Progenitor cell of endocrine pancreas (in vitro differentiated cells): ENCODE data around the gene DAZAP1. TPM values are rescaled to one million over a fixed set of nuclear protein-coding genes. Genes with fewer than 3 reads are reported as not detected.

Experiments
- DNase-seq: peaks from one replicate; pipeline ENCODE4 v3.0.0; 2021; ENCODE audit warnings: low spot score; ENCODE audit not compliant: unreplicated experiment
- H3K27ac Mint-ChIP-seq: 2 replicates; pipeline ENCODE4 v1.8.0; 2021; ENCODE audit warnings: mild to moderate bottlenecking, moderate library complexity, mixed read lengths
- H3K27me3 Mint-ChIP-seq: 2 replicates; pipeline ENCODE4 v1.8.0; 2021; ENCODE audit warnings: mixed read lengths
- H3K36me3 Mint-ChIP-seq: 2 replicates; pipeline ENCODE4 v1.8.0; 2022; ENCODE audit warnings: mixed read lengths; ENCODE audit not compliant: insufficient read depth
- H3K4me1 Mint-ChIP-seq: 2 replicates; pipeline ENCODE4 v1.8.0; 2021; ENCODE audit warnings: low read depth, mixed read lengths
- H3K4me3 Mint-ChIP-seq: 2 replicates; pipeline ENCODE4 v1.8.0; 2021; ENCODE audit warnings: low read depth, mild to moderate bottlenecking, moderate library complexity, mixed read lengths
- H3K9me3 Mint-ChIP-seq: 2 replicates; pipeline ENCODE4 v1.8.0; 2021; ENCODE audit warnings: low read depth, mixed read lengths
- total RNA-seq: library from RNA; stranded (reverse); gene quantifications from 2 replicates; pipeline ENCODE4 v1.2.1, GENCODE V29; 2021
- TF ChIP-seq, protein P1 (sequence below): fragments of 200-600 bp; sonication (generic); IDR thresholded peaks from one replicate; pipeline ENCODE4 v1.5.0; 2021; ENCODE audit warnings: antibody characterized with exemption, mild to moderate bottlenecking; ENCODE audit not compliant: unreplicated experiment

DAZAP1 gene
- total RNA-seq, 1 donor from 2014 or later, result 131 TPM

- Mint-ChIP-seq H3K4me1 (no peaks in the 10 kb centered on the region), H3K4me3 (no peak overlapping the region), H3K36me3 (no peaks in the 10 kb centered on the region), H3K27ac (no peak overlapping the region), H3K27me3 (peaks cover 48% of the 10 kb centered on the region), H3K9me3 (no peaks in the 10 kb centered on the region)
- TF ChIP-seq, protein P1, sequence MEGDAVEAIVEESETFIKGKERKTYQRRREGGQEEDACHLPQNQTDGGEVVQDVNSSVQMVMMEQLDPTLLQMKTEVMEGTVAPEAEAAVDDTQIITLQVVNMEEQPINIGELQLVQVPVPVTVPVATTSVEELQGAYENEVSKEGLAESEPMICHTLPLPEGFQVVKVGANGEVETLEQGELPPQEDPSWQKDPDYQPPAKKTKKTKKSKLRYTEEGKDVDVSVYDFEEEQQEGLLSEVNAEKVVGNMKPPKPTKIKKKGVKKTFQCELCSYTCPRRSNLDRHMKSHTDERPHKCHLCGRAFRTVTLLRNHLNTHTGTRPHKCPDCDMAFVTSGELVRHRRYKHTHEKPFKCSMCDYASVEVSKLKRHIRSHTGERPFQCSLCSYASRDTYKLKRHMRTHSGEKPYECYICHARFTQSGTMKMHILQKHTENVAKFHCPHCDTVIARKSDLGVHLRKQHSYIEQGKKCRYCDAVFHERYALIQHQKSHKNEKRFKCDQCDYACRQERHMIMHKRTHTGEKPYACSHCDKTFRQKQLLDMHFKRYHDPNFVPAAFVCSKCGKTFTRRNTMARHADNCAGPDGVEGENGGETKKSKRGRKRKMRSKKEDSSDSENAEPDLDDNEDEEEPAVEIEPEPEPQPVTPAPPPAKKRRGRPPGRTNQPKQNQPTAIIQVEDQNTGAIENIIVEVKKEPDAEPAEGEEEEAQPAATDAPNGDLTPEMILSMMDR, result no peak
- DNase-seq, result no peak
These were observed 44.8 kb downstream of the DAZAP1 start for GRCh38 chr19:1451916-1452801.

DNA sequence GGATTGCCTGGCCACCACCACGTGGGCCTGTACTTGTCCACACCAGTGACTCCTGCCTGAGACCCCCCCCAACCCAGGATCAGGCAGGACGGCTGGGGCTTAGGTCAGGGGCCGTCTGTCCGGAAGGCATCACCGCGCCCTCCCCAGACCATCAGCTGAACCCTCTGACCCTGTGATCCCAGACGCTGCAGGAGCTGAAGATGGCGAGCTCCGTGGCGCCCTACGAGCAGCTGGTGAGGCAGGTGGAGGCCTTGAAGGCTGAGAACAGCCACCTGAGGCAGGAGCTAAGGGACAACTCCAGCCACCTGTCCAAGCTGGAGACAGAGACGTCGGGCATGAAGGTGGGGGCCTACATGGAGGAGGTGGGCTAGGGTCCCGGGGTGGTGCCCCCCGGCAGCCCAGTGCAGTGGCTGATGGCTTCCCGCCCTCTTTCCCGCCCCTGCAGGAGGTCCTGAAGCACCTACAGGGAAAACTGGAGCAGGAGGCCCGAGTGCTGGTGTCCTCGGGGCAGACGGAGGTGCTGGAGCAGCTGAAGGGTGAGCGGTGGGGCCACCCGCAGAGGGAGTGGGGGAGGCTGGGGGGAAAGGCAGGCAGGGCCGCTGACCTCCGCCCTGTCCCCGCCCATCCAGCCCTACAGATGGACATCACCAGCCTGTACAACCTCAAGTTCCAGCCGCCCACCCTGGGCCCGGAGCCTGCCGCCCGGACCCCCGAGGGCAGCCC is 45.6 kb downstream of the DAZAP1 start:
- Mint-ChIP-seq H3K9me3 (no peaks in the 10 kb centered on the region), H3K27me3 (peaks cover 46% of the 10 kb centered on the region), H3K27ac (no peak overlapping the region), H3K4me1 (no peaks in the 10 kb centered on the region), H3K36me3 (no peaks in the 10 kb centered on the region), H3K4me3 (no peak overlapping the region)
- TF ChIP-seq, protein P1, result no peak
- DNase-seq, result no peak

- Mint-ChIP-seq H3K4me3 (no peak overlapping the region), H3K36me3 (no peaks in the 10 kb centered on the region), H3K4me1 (no peaks in the 10 kb centered on the region), H3K9me3 (no peaks in the 10 kb centered on the region), H3K27ac (no peak overlapping the region), H3K27me3 (peaks cover 45% of the 10 kb centered on the region)
- no peak for DNase-seq
- TF ChIP-seq, protein P1, result no peak
These were observed 46.4 kb downstream of the DAZAP1 start for GRCh38 chr19:1453525-1454364.

DNA sequence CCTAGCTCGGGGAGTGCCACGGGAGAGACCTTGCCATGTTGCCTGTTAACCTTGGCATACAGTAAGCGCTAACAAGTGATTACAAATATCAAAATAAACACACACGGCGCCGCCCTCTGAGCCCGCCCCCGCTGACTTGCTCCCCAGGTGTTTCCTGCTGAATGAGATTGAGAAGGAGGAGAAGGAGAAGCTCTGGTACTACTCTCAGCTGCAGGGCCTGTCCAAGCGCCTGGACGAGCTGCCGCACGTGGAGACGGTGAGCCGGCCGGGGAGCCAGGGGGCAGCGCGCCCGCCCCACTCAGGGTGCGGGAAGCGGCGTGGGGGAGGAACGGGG is 47.6 kb downstream of the DAZAP1 start:
- Mint-ChIP-seq H3K27me3 (peaks cover 48% of the 10 kb centered on the region), H3K4me3 (no peak overlapping the region), H3K9me3 (no peaks in the 10 kb centered on the region), H3K27ac (no peak overlapping the region), H3K36me3 (peaks cover 2% of the 10 kb centered on the region), H3K4me1 (no peaks in the 10 kb centered on the region)
- TF ChIP-seq, protein P1, result no peak
- no peak for DNase-seq
